Heart left ventricle (tissue), 13 donors: ENCODE data around the gene SMG7.

Experiments used
- POLR2A ChIP-seq, 2 donors: fragments of 450-650 bp; IDR thresholded peaks; one replicate each; pipeline ENCODE4 v1.6.1; 2017; ENCODE audit warnings: antibody characterized with exemption in 2 of 2, mild to moderate bottlenecking in 2 of 2, moderate library complexity in 2 of 2
- TF ChIP-seq, protein P1 (sequence below), 12 donors: fragments of 200-600 bp; sonication (generic) in 4 of 12; IDR thresholded peaks; one replicate each; pipeline versions ENCODE4 v1.5.0 to v1.8.0; 2018 to 2022; ENCODE audit warnings: antibody characterized with exemption in 12 of 12, mild to moderate bottlenecking in 5 of 12
- donor health status: ischemic (EF 13 %, LVEDD 7.1; RV severe dilation, severe dysfunction).
- donor health status: DM: no; HTN: yes; CAD: no.
- donor health status: DM: no; HTN: no; CAD: no.
- donor health status: ischemic (EF 25% LVEDD 6.9; RV normal size, moderate dysfunction).
- donor health status: ischemic (EF 25% LVEDD 5.7; RV mildly dilated, moderate dysfunction).
- donor health status: ischemic (EF 35%, LVEDD 5.7; RV mildly dilated, moderate dysfunction).
- donor health status: nonischemic (EF 11% LVEDD 7.7; RV severe dilation, severe dysfunction).
- donor health status: DM: yes; HTN: yes; CAD: no.
- donor health status: PGD.
- donor health status: ischemic (EF 29% LVEDD 5.4; RV normal size, mild dysfunction).
- donor health status: nonischemic (EF 23%, LVEDD 6.1; RV moderate dilation, normal function).

DNA sequence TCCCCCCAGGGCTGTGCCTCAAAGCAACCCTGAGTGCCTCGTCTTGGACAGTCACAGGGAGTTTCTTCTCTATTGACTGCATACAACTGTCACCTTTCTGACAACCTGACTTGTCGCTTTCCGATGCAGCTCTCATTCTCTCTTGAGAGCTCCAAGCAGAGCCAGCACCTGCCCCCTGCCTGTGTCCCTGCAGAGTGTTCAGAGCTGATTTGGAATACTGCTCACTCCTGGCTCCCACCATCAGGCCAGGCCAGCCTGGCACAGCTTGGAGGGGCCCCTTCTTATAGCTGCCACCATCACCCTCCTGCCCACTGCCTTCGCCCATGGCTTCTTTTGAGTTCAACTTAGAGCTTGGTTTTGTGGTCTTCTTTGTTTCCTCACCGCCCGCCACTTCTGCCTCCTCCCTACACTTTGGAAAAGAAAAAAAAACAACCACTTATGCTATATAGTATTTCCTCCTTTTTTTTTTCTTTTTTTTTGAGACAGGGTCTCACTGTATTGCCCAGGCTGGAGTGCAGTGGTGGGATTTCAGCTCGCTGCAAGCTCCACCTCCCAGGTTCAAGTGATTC lies 105.7 kb downstream of the SMG7 start:
- TF ChIP-seq, protein P1, sequence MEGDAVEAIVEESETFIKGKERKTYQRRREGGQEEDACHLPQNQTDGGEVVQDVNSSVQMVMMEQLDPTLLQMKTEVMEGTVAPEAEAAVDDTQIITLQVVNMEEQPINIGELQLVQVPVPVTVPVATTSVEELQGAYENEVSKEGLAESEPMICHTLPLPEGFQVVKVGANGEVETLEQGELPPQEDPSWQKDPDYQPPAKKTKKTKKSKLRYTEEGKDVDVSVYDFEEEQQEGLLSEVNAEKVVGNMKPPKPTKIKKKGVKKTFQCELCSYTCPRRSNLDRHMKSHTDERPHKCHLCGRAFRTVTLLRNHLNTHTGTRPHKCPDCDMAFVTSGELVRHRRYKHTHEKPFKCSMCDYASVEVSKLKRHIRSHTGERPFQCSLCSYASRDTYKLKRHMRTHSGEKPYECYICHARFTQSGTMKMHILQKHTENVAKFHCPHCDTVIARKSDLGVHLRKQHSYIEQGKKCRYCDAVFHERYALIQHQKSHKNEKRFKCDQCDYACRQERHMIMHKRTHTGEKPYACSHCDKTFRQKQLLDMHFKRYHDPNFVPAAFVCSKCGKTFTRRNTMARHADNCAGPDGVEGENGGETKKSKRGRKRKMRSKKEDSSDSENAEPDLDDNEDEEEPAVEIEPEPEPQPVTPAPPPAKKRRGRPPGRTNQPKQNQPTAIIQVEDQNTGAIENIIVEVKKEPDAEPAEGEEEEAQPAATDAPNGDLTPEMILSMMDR (IDR thresholded peaks at IDR 0.05), result no peak
- no peak for TF ChIP-seq POLR2A (IDR thresholded peaks at IDR 0.05)
